OCI-LY1 (cell line): Measurements from ENCODE around the gene SBSN.

Source experiments
- EZH2 ChIP-seq: fragments of 200-600 bp; sonication (generic), shearing (Covaris generic); IDR thresholded peaks from 2 replicates; pipeline ENCODE4 v1.8.0; 2017; ENCODE audit warnings: borderline replicate concordance, mixed run types, mild to moderate bottlenecking, antibody characterized with exemption, low read length, moderate library complexity, mixed read lengths
- TF ChIP-seq, protein P1 (sequence below): fragments of 200-600 bp; sonication (generic), shearing (Covaris generic); IDR thresholded peaks from 2 replicates; pipeline ENCODE4 v1.5.1; 2017; ENCODE audit warnings: mild to moderate bottlenecking, antibody characterized with exemption, low read length, moderate library complexity, mixed read lengths

DNA sequence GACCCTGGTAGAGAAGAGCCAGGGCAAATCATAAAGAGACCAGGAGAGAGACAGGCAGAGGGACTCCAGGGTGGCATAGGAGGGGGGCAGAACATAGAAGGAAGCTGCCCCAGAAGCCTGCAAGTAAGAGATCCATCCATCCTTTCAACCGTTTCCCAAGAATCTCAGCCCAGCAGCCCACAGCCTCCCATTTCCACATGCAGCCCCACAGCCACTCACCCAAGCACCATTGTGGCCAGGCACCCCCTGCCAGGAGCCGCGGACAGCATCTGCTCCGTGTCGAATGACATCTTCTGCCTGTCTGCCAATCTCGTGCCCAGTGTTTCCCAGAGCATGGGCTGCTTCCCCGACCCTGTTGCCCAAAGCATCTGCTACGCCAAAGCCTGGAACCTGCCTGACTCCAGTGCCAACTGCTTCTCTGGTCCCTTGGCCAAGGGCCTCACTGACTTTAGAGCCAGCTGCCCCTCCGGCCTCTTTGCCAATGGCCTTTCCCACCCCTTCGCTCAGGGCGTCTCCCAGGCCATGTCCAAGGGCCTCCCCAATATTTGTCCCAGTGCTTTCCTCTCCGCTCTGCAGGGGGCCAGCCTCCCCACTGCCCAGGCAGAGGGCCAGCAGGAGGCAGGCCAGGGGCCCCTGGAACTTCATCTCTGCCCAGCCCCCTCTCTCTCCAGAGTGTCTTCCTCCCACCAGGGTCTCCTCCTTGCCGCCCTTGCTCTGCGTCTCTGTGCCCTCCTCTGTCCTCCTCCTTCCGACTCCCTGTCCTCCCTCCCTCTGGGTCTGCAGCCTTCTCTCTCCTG lies 15.1 kb downstream of the SBSN start:
- TF ChIP-seq, protein P1, sequence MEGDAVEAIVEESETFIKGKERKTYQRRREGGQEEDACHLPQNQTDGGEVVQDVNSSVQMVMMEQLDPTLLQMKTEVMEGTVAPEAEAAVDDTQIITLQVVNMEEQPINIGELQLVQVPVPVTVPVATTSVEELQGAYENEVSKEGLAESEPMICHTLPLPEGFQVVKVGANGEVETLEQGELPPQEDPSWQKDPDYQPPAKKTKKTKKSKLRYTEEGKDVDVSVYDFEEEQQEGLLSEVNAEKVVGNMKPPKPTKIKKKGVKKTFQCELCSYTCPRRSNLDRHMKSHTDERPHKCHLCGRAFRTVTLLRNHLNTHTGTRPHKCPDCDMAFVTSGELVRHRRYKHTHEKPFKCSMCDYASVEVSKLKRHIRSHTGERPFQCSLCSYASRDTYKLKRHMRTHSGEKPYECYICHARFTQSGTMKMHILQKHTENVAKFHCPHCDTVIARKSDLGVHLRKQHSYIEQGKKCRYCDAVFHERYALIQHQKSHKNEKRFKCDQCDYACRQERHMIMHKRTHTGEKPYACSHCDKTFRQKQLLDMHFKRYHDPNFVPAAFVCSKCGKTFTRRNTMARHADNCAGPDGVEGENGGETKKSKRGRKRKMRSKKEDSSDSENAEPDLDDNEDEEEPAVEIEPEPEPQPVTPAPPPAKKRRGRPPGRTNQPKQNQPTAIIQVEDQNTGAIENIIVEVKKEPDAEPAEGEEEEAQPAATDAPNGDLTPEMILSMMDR, result no peak
- no peak for TF ChIP-seq EZH2
